HT-29 (cell line): ENCODE data around the gene LBHD2. TPM values are rescaled to one million over a fixed set of nuclear protein-coding genes. Genes with fewer than 3 reads are reported as not detected.
"Not testable (repeated sequence)": the region's sequence is repeated elsewhere in the genome, so short reads cannot be mapped to it uniquely, and the experiment has no call there.

ENCODE experiments used
- DNase-seq: peaks from one replicate; pipeline ENCODE4 v3.0.0-alpha.2; 2015; ENCODE audit warnings: low spot score
- total RNA-seq: library from RNA; depleted of rRNA; stranded (reverse); fragments of >200 nt; shearing (Covaris generic); gene quantifications from 2 replicates; pipeline ENCODE4 v1.2.3, GENCODE V29; 2014; rRNA removed

LBHD2 gene
- not detected in 2 replicates for total RNA-seq

- DNase-seq = no peak
Measured at GRCh38 chr14:103084021-103084919, at the start of gene LBHD2. Gene LBHD2, plus strand, starts transcription at chr14:103084210. Its CDS starts 1,803 bp downstream, at chr14:103086013.

- no peak for DNase-seq
Measured at GRCh38 chr14:103041464-103041863, 42.5 kb upstream of the LBHD2 start.

- DNase-seq = no peak
Measured at GRCh38 chr14:103043257-103044015, 40.6 kb upstream of the LBHD2 start.

GRCh38 chr14:103045371-103045869 lies 38.6 kb upstream of the LBHD2 start:
- DNase-seq = no peak

GRCh38 chr14:103047453-103047852 lies 36.6 kb upstream of the LBHD2 start:
- DNase-seq = not testable (repeated sequence)

GRCh38 chr14:103050935-103051334 lies 33.1 kb upstream of the LBHD2 start:
- no peak for DNase-seq

- DNase-seq = no peak
Measured at GRCh38 chr14:103052407-103052806, 31.6 kb upstream of the LBHD2 start.

GRCh38 chr14:103055695-103056094 lies 28.3 kb upstream of the LBHD2 start:
- DNase-seq = no peak

- peak; percentile 28 for DNase-seq
Measured at GRCh38 chr14:103056322-103057027, 27.5 kb upstream of the LBHD2 start.

- peak; percentile 16 for DNase-seq
Measured at GRCh38 chr14:103057028-103057371, 27.0 kb upstream of the LBHD2 start.

GRCh38 chr14:103057372-103058163 lies 26.4 kb upstream of the LBHD2 start, which contains the start of gene CDC42BPB:
Gene CDC42BPB, minus strand, starts transcription at chr14:103057549. Its CDS starts 376 bp downstream, at chr14:103057173.
- DNase-seq = peak; percentile 81

GRCh38 chr14:103058164-103059055 lies 25.6 kb upstream of the LBHD2 start:
- DNase-seq = peak; percentile 7

GRCh38 chr14:103059556-103059955 lies 24.5 kb upstream of the LBHD2 start:
- no peak for DNase-seq

GRCh38 chr14:103061482-103061976 lies 22.5 kb upstream of the LBHD2 start:
- DNase-seq = no peak

- DNase-seq = no peak
Measured at GRCh38 chr14:103064436-103064835, 19.6 kb upstream of the LBHD2 start.

GRCh38 chr14:103064978-103065377 lies 19.0 kb upstream of the LBHD2 start:
- DNase-seq = no peak

- no peak for DNase-seq
Measured at GRCh38 chr14:103065861-103066260, 18.1 kb upstream of the LBHD2 start.

- DNase-seq = no peak
Measured at GRCh38 chr14:103066399-103066798, 17.6 kb upstream of the LBHD2 start.

- no peak for DNase-seq
Measured at GRCh38 chr14:103067231-103067954, 16.6 kb upstream of the LBHD2 start.
